HG02840 (cell line): ENCODE measurements around the gene ZNHIT2.
A peak's percentile ranks its signal among the peaks of the same experiment; 100 is the strongest.
"Not testable (repeated sequence)": the region's sequence is repeated elsewhere in the genome, so short reads cannot be mapped to it uniquely, and the experiment has no call there.

Experiments used
- ATAC-seq: cut with Tn5 transposase; IDR thresholded peaks from one replicate; pipeline ENCODE4 v1.9.1; 2021; ENCODE audit warnings: mild to moderate bottlenecking, moderate library complexity, moderate number of reproducible peaks; ENCODE audit not compliant: unreplicated experiment, low FRiP score

The ZNHIT2 gene

DNA sequence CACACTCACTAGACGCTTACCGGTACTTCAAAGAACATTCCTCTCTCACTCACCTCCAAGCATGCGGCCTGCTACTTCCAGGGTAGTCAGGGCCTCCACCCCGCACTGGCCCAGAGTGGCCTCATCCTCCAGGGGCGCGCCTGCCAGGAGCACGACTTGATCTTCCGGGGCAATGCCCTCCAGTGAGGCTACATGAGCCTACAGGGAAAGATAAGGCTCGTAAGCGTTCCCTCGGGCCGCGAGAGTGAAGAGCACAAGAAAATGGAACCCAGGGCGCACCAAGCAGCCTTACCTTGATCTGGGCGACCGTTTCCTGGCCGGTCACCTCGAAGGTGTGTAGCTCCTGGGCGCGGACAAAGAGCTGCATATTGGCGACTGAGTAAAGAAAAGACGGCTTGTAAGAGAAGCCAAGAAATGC lies 4.0 kb upstream of the ZNHIT2 start:
- ATAC-seq, result no peak

GRCh38 chr11:65120831-65121230 lies 3.3 kb upstream of the ZNHIT2 start:
- ATAC-seq, result no peak

GRCh38 chr11:65119670-65119995 lies 2.1 kb upstream of the ZNHIT2 start:
- ATAC-seq, result no peak

DNA sequence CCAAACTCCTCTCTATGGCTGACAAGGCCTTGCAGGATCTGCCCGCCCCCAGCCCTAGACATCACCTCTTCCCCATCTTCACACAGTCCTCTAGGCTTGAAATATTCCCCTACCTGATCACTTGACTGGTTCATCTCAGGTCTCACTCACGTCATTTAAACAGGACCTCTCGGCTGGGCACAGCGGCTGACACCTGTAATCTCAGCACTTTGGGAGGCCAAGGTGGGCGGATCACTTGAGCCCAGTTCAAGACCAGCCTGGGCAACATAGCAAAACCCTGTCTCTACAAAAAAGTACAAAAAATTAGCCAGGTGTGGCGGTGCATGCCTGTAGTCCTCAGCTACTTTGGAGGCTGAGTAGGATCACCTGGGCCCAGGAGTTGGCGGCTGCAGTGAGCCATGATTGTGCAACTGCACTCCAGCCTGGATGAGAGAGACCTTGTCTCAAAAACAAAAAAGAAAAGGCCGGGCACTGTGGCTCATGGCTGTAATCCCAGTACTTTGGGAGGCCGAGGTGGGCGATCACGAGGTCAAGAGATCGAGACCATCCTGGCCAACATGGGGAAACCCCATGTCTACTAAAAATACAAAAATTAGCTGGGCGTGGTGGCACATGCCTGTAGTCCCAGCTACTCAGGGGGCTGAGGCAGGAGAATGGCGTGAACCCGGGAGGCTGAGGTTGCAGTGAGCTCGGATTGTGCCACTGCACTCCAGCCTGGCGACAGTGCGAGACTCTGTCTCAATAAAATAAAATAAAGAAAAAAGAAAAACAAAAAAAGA lies 1.6 kb upstream of the ZNHIT2 start:
- ATAC-seq, result not testable (repeated sequence)

DNA sequence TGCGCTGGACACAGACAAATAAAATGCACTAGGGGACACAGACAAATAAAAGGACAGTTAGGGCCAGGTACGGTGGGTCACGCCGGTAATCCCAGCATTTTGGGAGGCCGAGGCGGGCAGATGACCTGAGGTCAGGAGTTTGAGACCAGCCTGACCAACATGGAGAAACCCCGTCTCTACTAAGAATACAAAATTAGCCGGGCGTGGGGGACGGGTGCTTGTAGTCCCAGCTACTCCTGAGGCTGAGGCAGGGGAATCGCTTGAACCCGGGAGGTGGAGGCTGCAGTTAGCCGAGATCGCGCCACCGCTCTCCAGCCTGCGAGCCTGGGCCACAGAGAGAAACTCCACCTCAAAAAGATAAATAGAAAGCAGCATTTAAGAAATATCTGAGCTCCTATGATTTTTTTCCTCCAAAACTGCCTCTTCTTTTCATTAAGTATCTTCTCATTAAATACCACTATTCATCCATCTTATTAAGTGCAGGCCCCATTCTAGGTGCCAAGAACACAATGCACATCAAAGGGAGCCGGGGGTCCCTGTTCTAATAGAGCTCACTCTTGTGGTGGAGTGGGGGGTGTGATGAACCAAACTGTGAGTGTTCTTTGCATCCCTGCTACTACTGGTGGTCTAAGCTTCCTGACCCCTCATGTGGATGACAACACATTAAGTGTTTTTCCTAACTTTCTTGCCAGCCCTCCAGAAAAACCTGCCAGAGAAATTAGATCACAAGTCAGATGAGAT lies 766 bp upstream of the ZNHIT2 start:
- ATAC-seq, result no peak

- ATAC-seq, result no peak
Observed at GRCh38 chr11:65116370-65117205, 913 bp downstream of the ZNHIT2 start.

GRCh38 chr11:65115361-65116082 lies 2.0 kb downstream of the ZNHIT2 start:
- no peak for ATAC-seq

DNA sequence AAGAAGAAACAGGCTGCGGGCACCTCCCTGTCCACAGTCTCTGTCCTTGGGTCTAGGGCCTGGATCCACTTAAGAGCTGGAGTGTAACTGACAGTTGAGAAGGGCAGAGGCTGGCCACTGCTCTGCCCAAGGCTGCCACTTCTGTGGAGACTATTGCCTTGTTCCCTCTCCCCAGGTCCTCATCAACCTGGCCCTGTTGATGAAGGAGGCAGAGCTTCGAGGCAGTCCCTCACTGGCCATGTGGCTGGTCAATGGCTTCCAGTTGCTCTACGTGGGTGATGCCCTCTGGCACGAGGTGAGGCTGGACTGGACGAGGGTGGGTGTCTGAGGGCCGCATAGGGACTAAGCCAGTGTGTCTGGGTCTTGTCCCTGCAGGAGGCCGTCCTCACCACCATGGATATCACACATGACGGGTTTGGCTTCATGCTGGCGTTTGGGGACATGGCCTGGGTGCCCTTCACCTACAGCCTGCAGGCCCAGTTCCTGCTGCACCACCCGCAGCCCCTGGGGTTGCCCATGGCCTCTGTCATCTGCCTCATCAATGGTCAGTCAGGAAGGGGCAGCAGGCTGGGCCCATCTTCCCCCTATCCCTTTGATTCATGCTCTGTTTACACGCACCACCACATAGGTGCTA lies 2.8 kb downstream of the ZNHIT2 start:
- no peak for ATAC-seq

- no peak for ATAC-seq
Observed at GRCh38 chr11:65113839-65114238, 3.7 kb downstream of the ZNHIT2 start.

DNA sequence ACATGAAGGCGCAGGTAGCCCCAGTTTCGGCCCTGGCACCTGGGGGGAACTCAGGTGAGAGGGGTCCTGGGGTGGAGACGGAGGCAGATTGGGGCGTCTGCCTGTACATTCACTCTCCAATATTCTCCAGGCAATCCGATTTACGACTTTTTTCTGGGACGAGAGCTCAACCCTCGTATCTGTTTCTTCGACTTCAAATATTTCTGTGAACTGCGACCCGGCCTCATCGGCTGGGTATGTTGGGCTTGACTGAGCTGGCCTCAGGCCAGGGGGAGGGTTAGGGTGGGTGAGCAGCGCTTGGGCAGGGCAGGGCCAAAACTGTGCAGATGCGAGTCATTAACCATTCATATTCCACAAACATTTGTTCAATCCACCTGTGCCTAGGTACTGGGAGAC lies 4.1 kb downstream of the ZNHIT2 start:
- no peak for ATAC-seq

GRCh38 chr11:65112546-65113360 lies 4.7 kb downstream of the ZNHIT2 start:
- no peak for ATAC-seq

- peak; percentile 64 for ATAC-seq
Observed at GRCh38 chr11:65111744-65112545, 5.6 kb downstream of the ZNHIT2 start, which contains the start of gene TM7SF2. Gene TM7SF2 (plus strand): TSS chr11:65111872. CDS start chr11:65112016, 144 bp downstream.

DNA sequence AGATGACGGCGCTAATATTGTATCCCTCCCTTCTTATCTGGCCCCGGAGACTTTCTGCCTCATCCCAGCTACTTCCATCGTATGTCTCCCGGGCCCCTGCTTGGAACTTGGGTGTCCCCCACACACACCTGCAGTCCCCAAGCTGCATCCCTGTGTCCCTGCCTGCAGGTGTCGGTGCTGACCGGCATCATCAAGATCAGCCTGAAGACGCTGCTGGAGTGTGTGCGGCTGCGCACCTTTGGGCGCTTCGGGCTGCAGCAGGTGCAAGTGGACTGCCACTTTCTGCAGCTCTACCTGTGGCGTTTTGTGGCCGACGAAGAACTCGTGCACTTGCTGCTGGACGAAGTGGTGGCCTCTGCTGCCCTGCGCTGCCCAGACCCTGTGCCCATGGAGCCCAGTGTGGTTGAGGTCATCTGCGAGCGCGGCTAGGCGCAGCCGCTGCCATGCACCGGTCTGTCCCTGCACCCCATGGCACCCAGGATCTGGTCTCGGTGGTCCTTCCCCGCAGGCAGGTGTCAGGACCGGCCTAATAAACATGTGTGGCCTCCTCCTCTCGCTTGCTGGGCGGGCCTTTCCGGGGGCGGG lies 6.2 kb downstream of the ZNHIT2 start:
- no peak for ATAC-seq

GRCh38 chr11:65110354-65110861 lies 7.1 kb downstream of the ZNHIT2 start:
- no peak for ATAC-seq

- ATAC-seq, result no peak
Observed at GRCh38 chr11:65109231-65110198, 8.0 kb downstream of the ZNHIT2 start.

DNA sequence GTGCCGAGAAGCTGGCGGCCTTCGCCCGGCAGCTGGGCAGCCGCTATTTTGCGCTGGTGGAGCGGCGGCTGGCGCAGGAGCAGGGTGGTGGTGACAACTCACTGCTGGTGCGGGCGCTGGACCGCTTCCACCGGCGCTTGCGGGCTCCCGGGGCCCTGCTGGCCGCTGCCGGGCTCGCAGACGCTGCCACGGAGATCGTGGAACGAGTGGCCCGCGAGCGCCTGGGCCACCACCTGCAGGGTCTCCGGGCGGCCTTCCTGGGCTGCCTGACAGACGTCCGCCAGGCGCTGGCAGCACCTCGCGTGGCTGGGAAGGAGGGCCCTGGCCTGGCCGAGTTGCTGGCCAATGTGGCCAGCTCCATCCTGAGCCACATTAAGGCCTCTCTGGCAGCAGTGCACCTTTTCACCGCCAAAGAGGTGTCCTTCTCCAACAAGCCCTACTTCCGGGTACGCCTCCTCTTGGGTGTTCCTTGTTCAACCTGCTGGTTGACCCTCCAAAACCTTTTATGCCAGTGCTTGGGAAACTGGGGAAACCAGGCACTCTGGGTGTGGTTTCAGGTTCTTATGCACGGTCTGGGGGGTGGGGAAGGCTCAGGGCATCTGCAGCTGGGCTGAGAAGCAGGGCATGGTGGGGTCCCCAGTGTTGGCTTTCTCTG lies 8.9 kb downstream of the ZNHIT2 start:
- no peak for ATAC-seq
